ENCODE measurements around the gene BACH2. TPM values are rescaled to one million over a fixed set of nuclear protein-coding genes. Genes with fewer than 3 reads are reported as not detected.

BACH2 gene
- total and polyA plus RNA-seq, 10 of the 15 experiments (the other 5 are each of a cell fraction or from before 2014, with no cell fraction given) = 0.03 to 0.28 (median 0.04) TPM; not detected in 3

- no peak for TF ChIP-seq CTCF (IDR thresholded peaks at IDR 0.05 in 2 of 3, conservative IDR thresholded peaks at IDR 0.05 in 1 of 3; ENCODE audit: control insufficient read depth in 2 of 3, extremely low read depth in 1 of 3, insufficient read depth in 1 of 3, low read depth in 3 of 3, low read length in 3 of 3)
- TF ChIP-seq BMI1 (IDR thresholded peaks at IDR 0.05; ENCODE audit: borderline replicate concordance) = peak; percentile 34; the same call in 1 of the 2 replicates
- peak; percentile 99 for TF ChIP-seq BCL11A (IDR thresholded peaks at IDR 0.05; ENCODE audit: low read depth, low read length)
- TF ChIP-seq PML (IDR thresholded peaks at IDR 0.05; ENCODE audit: low read length) = peak; percentile 58; the same call in 1 of the 2 replicates
- TF ChIP-seq MEF2B (IDR thresholded peaks at IDR 0.05; ENCODE audit: partially characterized antibody, poor library complexity, severe bottlenecking) = peak; percentile 47
Observed at GRCh38 chr6:90080876-90081481, 215.7 kb downstream of the BACH2 start (continued).

GRCh38 chr6:90079560-90080490 is 216.8 kb downstream of the BACH2 start:
- no peaks in the 10 kb centered on the region for H4K20me1 ChIP-seq (ENCODE audit: control insufficient read depth, insufficient read depth)
- no peak overlapping the region for H2AFZ ChIP-seq (ENCODE audit: control insufficient read depth, low read depth, low read length)
- DNase-seq (ENCODE audit: low read depth, low spot score) (no peak), ATAC-seq (no peak), FAIRE-seq (no peak)
- H3K4me3 ChIP-seq = no peak overlapping the region
- no TSS peak for BruUV-seq (replicated peaks)
- intact Hi-C loops (cut with micrococcal nuclease; ENCODE audit: unreplicated experiment) = no loop called here
- H3K27ac ChIP-seq (ENCODE audit: control insufficient read depth, insufficient read depth) = no peak overlapping the region
- H3K27me3 ChIP-seq (replicated peaks in 1 of 2; ENCODE audit: control insufficient read depth in 2 of 2, insufficient read depth in 2 of 2, low read length in 1 of 2) = peaks cover 2 to 23% of the 10 kb centered on the region in 2 experiments; a peak in 2 of 4 replicates
- WGBS (ENCODE audit: insufficient coverage, insufficient replicate concordance, low lambda C conversion rate, missing lambda C conversion rate) = 16% methylated on average over 11 of the region's 11 CpGs
- H3K79me2 ChIP-seq (ENCODE audit: control insufficient read depth, insufficient read depth, low read length) = no peaks in the 10 kb centered on the region
- SMC1A ChIA-PET (ENCODE audit: uncharacterized antibody, unreplicated experiment) = no interaction called here
- RAD21 ChIA-PET (ENCODE audit: unreplicated experiment) = no interaction called here
- no peaks in the 10 kb centered on the region; the same call in 1 of the 2 replicates for H3K4me1 ChIP-seq (ENCODE audit: control insufficient read depth, insufficient read depth, low read length)
- CTCF ChIA-PET = no interaction called here
- no peak overlapping the region for H3K9ac ChIP-seq (ENCODE audit: control insufficient read depth, insufficient read depth, low read length)
- no peaks in the 10 kb centered on the region; the same call in 2 of the 3 replicates for H3K9me3 ChIP-seq (replicated peaks; ENCODE audit: control insufficient read depth, insufficient read depth, low read length)
- no peak overlapping the region for H3K4me2 ChIP-seq (ENCODE audit: control insufficient read depth, insufficient read depth)
- POLR2A ChIA-PET = no interaction called here
- TF ChIP-seq ATF3 (IDR thresholded peaks at IDR 0.05; ENCODE audit: borderline replicate concordance, extremely low read depth, low read depth, low read length) = no peak
- TF ChIP-seq ZNF622 (IDR thresholded peaks at IDR 0.05) = no peak
- TF ChIP-seq RUNX3 (IDR thresholded peaks at IDR 0.05; ENCODE audit: low read length) = no peak
- no peaks in the 10 kb centered on the region for H3K36me3 ChIP-seq (ENCODE audit: control insufficient read depth in 2 of 2, insufficient read depth in 2 of 2, low read length in 1 of 2)
- in situ Hi-C loops (cut with MboI) = no loop called here
